K562 (cell line): ENCODE results near the gene CRABP2. TPM values are rescaled to one million over a fixed set of nuclear protein-coding genes. Genes with fewer than 3 reads are reported as not detected.
A peak's percentile ranks its signal among the peaks of the same experiment; 100 is the strongest.

Experiments used
- CAMTA2 ChIP-seq: fragments of 250-450 bp; sonication (Bioruptor Pico); conservative IDR thresholded peaks from 2 replicates; pipeline ENCODE4 v1.5.1; 2022
- CBX1 ChIP-seq: sonication (generic); IDR thresholded peaks from 2 replicates; pipeline ENCODE4 v1.6.1; 2016; ENCODE audit warnings: antibody characterized with exemption, low read depth, mild to moderate bottlenecking
- ELF1 ChIP-seq: fragments of 200-800 bp; sonication (Bioruptor generic); IDR thresholded peaks from 2 replicates; pipeline ENCODE4 v1.6.1; 2016; ENCODE audit warnings: missing genetic modification characterization, missing compliant biosample characterization
- EP300 ChIP-seq: IDR thresholded peaks from 2 replicates; pipeline ENCODE4 v1.6.1; 2012; ENCODE audit warnings: low read length, improper control_type of control experiment
- ESRRA ChIP-seq: fragments of 450-650 bp; IDR thresholded peaks from 2 replicates; pipeline ENCODE4 v1.6.1; 2014; ENCODE audit warnings: low read depth, mild to moderate bottlenecking, moderate library complexity, borderline replicate concordance
- FUS ChIP-seq: fragments of 200-400 bp; formaldehyde crosslinking; optimal IDR thresholded peaks from 2 replicates; pipeline ENCODE3; 2017; ENCODE audit warnings: low read depth, low read length
- NFXL1 ChIP-seq: fragments of 450-650 bp; formaldehyde crosslinking; IDR thresholded peaks from 2 replicates; pipeline ENCODE4 v1.4.0; 2021; ENCODE audit warnings: mild to moderate bottlenecking
- SMARCA5 ChIP-seq: fragments of 450-650 bp; IDR thresholded peaks from 2 replicates; pipeline ENCODE4 v1.6.1; 2016
- SREBF2 ChIP-seq: sonication (generic); formaldehyde crosslinking; IDR thresholded peaks from 2 replicates; pipeline ENCODE4 v1.4.0; 2020; ENCODE audit warnings: mild to moderate bottlenecking, missing genetic modification reagents
- U2AF1 ChIP-seq: fragments of 200-400 bp; formaldehyde crosslinking; optimal IDR thresholded peaks from 2 replicates; pipeline ENCODE3; 2017; ENCODE audit warnings: mild to moderate bottlenecking, low read depth, low read length, moderate library complexity
- ZBTB17 ChIP-seq: fragments of 450-650 bp; formaldehyde crosslinking; IDR thresholded peaks from 2 replicates; pipeline ENCODE4 v1.4.0; 2020; ENCODE audit warnings: mild to moderate bottlenecking
- ZFP1 ChIP-seq: fragments of 450-650 bp; formaldehyde crosslinking; IDR thresholded peaks from 2 replicates; pipeline ENCODE4 v1.4.0; 2020; ENCODE audit warnings: mild to moderate bottlenecking, mixed read lengths
- ZFP36 ChIP-seq: fragments of 150-350 bp; IDR thresholded peaks from 2 replicates; pipeline ENCODE4 v1.6.1; 2018; ENCODE audit warnings: low read length, low read depth; ENCODE audit not compliant: partially characterized antibody
- ZNF143 ChIP-seq: sonication (generic); formaldehyde crosslinking; IDR thresholded peaks from 2 replicates; pipeline ENCODE4 v1.9.0; 2022; ENCODE audit warnings: mild to moderate bottlenecking, missing genetic modification reagents
- ZNF274 ChIP-seq: IDR thresholded peaks from 2 replicates; pipeline ENCODE4 v1.6.1; 2011; ENCODE audit warnings: low read depth, mild to moderate bottlenecking, low read length, moderate library complexity, borderline replicate concordance
- polyA plus RNA-seq, 8 experiments: library from polyadenylated mRNA; depleted of rRNA in 4 of 8; stranded (reverse) in 5 of 8; unstranded in 3 of 8; fragments of >200 nt; fragmentation: Nextera tagmentation in 2 of 8; fragmentation: Illumina TruSeq in 1 of 8; extraction: Ambion mirVana in 2 of 8; extraction: Trizol in 1 of 8; gene quantifications; 2 replicates each; pipeline versions ENCODE4 v1.2.1 to v1.2.3, GENCODE V29; 2011 to 2014; ENCODE audit warnings: inconsistent platforms in 1 of 8, missing spikeins in 1 of 8
- total RNA-seq, 7 experiments: library from RNA; depleted of rRNA in 6 of 7; stranded (reverse); fragments of >200 nt in 6 of 7; fragmentation: Illumina TruSeq in 2 of 7; extraction: Trizol in 2 of 7; gene quantifications; 2 replicates each; pipeline versions ENCODE4 v1.2.1 to v1.2.3, GENCODE V29; 2011 to 2021; ENCODE audit warnings: low replicate concordance in 1 of 7
- TF ChIP-seq, protein P1 (sequence below): IDR thresholded peaks from 2 replicates; pipeline ENCODE4 v1.6.1; 2011; ENCODE audit not compliant: insufficient read length; ENCODE audit errors: extremely low read depth
- TF ChIP-seq, protein P2 (sequence below): fragments of 250-450 bp; sonication (Bioruptor Pico); IDR thresholded peaks from 2 replicates; pipeline ENCODE4 v1.4.0; 2020
- TF ChIP-seq, protein P3 (sequence below): fragments of 450-650 bp; IDR thresholded peaks from 2 replicates; pipeline ENCODE4 v1.6.1; 2016; ENCODE audit warnings: low read depth, mild to moderate bottlenecking, moderate library complexity
- TF ChIP-seq, protein P4 (sequence below): sonication (generic); formaldehyde crosslinking; IDR thresholded peaks from 2 replicates; pipeline ENCODE4 v1.8.1; 2023; ENCODE audit warnings: mild to moderate bottlenecking, missing genetic modification reagents

The CRABP2 gene
- total and polyA plus RNA-seq, 9 of the 15 experiments (the other 6 are each of a cell fraction or from before 2014, with no cell fraction given) = 0.30 to 2.5 (median 0.82) TPM

DNA sequence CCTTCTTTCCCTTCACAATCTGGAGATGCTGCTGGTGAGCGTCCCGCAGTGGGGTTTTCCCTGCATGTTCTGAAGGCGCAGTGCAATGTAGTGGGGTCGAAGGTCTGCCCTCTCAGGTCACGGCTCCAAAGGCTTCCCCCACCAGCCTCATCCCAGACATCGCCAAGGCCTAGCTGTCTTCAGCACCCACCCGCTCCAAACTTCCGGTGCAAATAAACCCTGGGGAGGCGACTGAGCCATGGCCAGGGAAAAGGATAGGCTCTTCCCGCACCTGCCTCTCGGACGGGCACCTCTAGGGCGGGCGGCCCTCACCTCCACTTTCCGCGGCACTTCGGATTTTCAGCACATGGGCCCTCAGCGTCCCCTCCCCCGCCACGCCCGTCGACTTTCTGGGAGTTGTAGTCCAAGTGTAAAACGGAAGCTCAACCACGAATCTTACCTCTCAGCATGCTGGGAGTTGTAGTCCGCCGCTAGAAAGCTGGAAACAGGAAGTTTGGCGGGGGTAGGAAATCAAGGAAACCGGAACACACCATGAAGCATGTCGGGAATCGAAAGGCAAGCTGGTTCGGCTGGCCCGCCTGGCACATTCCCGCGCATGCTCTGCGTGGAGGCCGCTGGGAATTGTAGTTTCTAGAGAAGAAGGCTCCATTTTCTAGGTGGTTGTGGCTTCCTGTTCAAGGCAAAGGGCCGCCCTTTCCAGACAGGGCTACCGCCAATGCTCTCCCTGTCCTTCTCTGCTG, 35.5 kb upstream of the CRABP2 start, which contains the start of gene MRPL24 (continued):
- TF ChIP-seq, protein P1, sequence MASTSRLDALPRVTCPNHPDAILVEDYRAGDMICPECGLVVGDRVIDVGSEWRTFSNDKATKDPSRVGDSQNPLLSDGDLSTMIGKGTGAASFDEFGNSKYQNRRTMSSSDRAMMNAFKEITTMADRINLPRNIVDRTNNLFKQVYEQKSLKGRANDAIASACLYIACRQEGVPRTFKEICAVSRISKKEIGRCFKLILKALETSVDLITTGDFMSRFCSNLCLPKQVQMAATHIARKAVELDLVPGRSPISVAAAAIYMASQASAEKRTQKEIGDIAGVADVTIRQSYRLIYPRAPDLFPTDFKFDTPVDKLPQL = no peak
- TF ChIP-seq EP300 (peak; percentile 31), ZFP1 (CRISPR knock-in tag) (no peak), ELF1 (peak; percentile 100), ZFP36 (peak; percentile 40), CBX1 (peak; percentile 3; the same call in 1 of the 2 replicates), SREBF2 (CRISPR knock-in tag) (peak; percentile 50; the same call in 1 of the 2 replicates), ZNF274 (no peak), SMARCA5 (no peak), CAMTA2 (CRISPR knock-in tag) (no peak), NFXL1 (CRISPR knock-in tag) (no peak), ZNF143 (CRISPR knock-in tag) (peak; percentile 100), FUS (no peak), ESRRA (peak; percentile 5; the same call in 1 of the 2 replicates), U2AF1 (no peak), ZBTB17 (peak; percentile 97)
- TF ChIP-seq, protein P2, sequence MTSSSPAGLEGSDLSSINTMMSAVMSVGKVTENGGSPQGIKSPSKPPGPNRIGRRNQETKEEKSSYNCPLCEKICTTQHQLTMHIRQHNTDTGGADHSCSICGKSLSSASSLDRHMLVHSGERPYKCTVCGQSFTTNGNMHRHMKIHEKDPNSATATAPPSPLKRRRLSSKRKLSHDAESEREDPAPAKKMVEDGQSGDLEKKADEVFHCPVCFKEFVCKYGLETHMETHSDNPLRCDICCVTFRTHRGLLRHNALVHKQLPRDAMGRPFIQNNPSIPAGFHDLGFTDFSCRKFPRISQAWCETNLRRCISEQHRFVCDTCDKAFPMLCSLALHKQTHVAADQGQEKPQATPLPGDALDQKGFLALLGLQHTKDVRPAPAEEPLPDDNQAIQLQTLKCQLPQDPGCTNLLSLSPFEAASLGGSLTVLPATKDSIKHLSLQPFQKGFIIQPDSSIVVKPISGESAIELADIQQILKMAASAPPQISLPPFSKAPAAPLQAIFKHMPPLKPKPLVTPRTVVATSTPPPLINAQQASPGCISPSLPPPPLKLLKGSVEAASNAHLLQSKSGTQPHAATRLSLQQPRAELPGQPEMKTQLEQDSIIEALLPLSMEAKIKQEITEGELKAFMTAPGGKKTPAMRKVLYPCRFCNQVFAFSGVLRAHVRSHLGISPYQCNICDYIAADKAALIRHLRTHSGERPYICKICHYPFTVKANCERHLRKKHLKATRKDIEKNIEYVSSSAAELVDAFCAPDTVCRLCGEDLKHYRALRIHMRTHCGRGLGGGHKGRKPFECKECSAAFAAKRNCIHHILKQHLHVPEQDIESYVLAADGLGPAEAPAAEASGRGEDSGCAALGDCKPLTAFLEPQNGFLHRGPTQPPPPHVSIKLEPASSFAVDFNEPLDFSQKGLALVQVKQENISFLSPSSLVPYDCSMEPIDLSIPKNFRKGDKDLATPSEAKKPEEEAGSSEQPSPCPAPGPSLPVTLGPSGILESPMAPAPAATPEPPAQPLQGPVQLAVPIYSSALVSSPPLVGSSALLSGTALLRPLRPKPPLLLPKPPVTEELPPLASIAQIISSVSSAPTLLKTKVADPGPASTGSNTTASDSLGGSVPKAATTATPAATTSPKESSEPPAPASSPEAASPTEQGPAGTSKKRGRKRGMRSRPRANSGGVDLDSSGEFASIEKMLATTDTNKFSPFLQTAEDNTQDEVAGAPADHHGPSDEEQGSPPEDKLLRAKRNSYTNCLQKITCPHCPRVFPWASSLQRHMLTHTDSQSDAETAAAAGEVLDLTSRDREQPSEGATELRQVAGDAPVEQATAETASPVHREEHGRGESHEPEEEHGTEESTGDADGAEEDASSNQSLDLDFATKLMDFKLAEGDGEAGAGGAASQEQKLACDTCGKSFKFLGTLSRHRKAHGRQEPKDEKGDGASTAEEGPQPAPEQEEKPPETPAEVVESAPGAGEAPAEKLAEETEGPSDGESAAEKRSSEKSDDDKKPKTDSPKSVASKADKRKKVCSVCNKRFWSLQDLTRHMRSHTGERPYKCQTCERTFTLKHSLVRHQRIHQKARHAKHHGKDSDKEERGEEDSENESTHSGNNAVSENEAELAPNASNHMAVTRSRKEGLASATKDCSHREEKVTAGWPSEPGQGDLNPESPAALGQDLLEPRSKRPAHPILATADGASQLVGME (CRISPR knock-in tag) = no peak
- TF ChIP-seq, protein P3, sequence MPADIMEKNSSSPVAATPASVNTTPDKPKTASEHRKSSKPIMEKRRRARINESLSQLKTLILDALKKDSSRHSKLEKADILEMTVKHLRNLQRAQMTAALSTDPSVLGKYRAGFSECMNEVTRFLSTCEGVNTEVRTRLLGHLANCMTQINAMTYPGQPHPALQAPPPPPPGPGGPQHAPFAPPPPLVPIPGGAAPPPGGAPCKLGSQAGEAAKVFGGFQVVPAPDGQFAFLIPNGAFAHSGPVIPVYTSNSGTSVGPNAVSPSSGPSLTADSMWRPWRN = no peak; the same call in 1 of the 2 replicates
- TF ChIP-seq, protein P4, sequence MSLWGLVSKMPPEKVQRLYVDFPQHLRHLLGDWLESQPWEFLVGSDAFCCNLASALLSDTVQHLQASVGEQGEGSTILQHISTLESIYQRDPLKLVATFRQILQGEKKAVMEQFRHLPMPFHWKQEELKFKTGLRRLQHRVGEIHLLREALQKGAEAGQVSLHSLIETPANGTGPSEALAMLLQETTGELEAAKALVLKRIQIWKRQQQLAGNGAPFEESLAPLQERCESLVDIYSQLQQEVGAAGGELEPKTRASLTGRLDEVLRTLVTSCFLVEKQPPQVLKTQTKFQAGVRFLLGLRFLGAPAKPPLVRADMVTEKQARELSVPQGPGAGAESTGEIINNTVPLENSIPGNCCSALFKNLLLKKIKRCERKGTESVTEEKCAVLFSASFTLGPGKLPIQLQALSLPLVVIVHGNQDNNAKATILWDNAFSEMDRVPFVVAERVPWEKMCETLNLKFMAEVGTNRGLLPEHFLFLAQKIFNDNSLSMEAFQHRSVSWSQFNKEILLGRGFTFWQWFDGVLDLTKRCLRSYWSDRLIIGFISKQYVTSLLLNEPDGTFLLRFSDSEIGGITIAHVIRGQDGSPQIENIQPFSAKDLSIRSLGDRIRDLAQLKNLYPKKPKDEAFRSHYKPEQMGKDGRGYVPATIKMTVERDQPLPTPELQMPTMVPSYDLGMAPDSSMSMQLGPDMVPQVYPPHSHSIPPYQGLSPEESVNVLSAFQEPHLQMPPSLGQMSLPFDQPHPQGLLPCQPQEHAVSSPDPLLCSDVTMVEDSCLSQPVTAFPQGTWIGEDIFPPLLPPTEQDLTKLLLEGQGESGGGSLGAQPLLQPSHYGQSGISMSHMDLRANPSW (CRISPR knock-in tag) = no peak
